ENCODE results near the gene ACSF3. TPM values are rescaled to one million over a fixed set of nuclear protein-coding genes. Genes with fewer than 3 reads are reported as not detected.
"Not testable (repeated sequence)": the region's sequence is repeated elsewhere in the genome, so short reads cannot be mapped to it uniquely, and the experiment has no call there.

ACSF3 gene
- total RNA-seq, 1 experiment from 2014 or later: 33.5 TPM

GRCh38 chr16:89067677-89068443, 25.8 kb upstream of the ACSF3 start:
- DNase-seq: peak; percentile 4
- CTCF ChIA-PET: interaction anchor here (0.6 kb wide), 1 partner anchor 173 kb away, joined by 3 read pairs; no protein-coding TSS in a partner anchor
- H3K9me3 ChIP-seq (ENCODE audit: low read length): no peaks in the 10 kb centered on the region
- H3K4me1 ChIP-seq (ENCODE audit: insufficient read depth, low read length): no peaks in the 10 kb centered on the region
- H3K27ac ChIP-seq (ENCODE audit: low read length): no peak overlapping the region
- no peaks in the 10 kb centered on the region for H3K9me2 ChIP-seq (replicated peaks; ENCODE audit: low read length)
- H3F3A ChIP-seq (ENCODE audit: low read length, unreplicated experiment): no peaks in the 10 kb centered on the region
- ATAC-seq: no peak
- intact Hi-C loops (cut with micrococcal nuclease): no loop called here
- H3K9ac ChIP-seq (ENCODE audit: low read length): no peak overlapping the region
- H3K4me3 ChIP-seq (ENCODE audit: low read length): no peak overlapping the region
- H3K4me2 ChIP-seq (ENCODE audit: low read length): no peak overlapping the region
- POLR2A ChIA-PET (ENCODE audit: unreplicated experiment): no interaction called here
- peaks cover 33% of the 10 kb centered on the region for H3K27me3 ChIP-seq (ENCODE audit: low read length)
- no peaks in the 10 kb centered on the region for H3K79me2 ChIP-seq (ENCODE audit: low read length)
- H3K36me3 ChIP-seq (ENCODE audit: low read depth, low read length): no peaks in the 10 kb centered on the region
- BruUV-seq (replicated peaks): no TSS peak
- TF ChIP-seq EZH2phosphoT487 (IDR thresholded peaks at IDR 0.05; ENCODE audit: borderline replicate concordance, low read length) (no peak), EZH2 (IDR thresholded peaks at IDR 0.05; ENCODE audit: low read length, unreplicated experiment) (no peak), CTCF (conservative IDR thresholded peaks at IDR 0.05; ENCODE audit: low read depth, low read length) (no peak)
- H2AFZ ChIP-seq (ENCODE audit: low read length): no peak overlapping the region
- no peaks in the 10 kb centered on the region for H4K20me1 ChIP-seq (ENCODE audit: low read length)

GRCh38 chr16:89068814-89069616, 24.6 kb upstream of the ACSF3 start:
- H3K27me3 ChIP-seq (ENCODE audit: low read length): peaks cover 33% of the 10 kb centered on the region
- H3K4me1 ChIP-seq (ENCODE audit: insufficient read depth, low read length); ATAC-seq; H3K36me3 ChIP-seq (ENCODE audit: low read depth, low read length); BruUV-seq (replicated peaks); H3K4me3 ChIP-seq (ENCODE audit: low read length); DNase-seq; H3K4me2 ChIP-seq (ENCODE audit: low read length); POLR2A ChIA-PET (ENCODE audit: unreplicated experiment); intact Hi-C loops (cut with micrococcal nuclease); H4K20me1 ChIP-seq (ENCODE audit: low read length); H2AFZ ChIP-seq (ENCODE audit: low read length); H3K27ac ChIP-seq (ENCODE audit: low read length); H3K9me2 ChIP-seq (replicated peaks; ENCODE audit: low read length); H3K9ac ChIP-seq (ENCODE audit: low read length); H3K9me3 ChIP-seq (ENCODE audit: low read length); H3K79me2 ChIP-seq (ENCODE audit: low read length); H3F3A ChIP-seq (ENCODE audit: low read length, unreplicated experiment); CTCF ChIA-PET: not testable (repeated sequence)

GRCh38 chr16:89069920-89070319, 23.7 kb upstream of the ACSF3 start:
- H3F3A ChIP-seq (ENCODE audit: low read length, unreplicated experiment): no peaks in the 10 kb centered on the region
- H3K36me3 ChIP-seq (ENCODE audit: low read depth, low read length): no peaks in the 10 kb centered on the region
- no peaks in the 10 kb centered on the region for H3K4me1 ChIP-seq (ENCODE audit: insufficient read depth, low read length)
- DNase-seq (no peak), ATAC-seq (no peak)
- H3K27ac ChIP-seq (ENCODE audit: low read length): no peak overlapping the region
- BruUV-seq (replicated peaks): no TSS peak
- ChIA-PET CTCF (no interaction called here), POLR2A (ENCODE audit: unreplicated experiment) (no interaction called here)
- no peak overlapping the region for H2AFZ ChIP-seq (ENCODE audit: low read length)
- no peaks in the 10 kb centered on the region for H3K79me2 ChIP-seq (ENCODE audit: low read length)
- TF ChIP-seq CTCF (conservative IDR thresholded peaks at IDR 0.05; ENCODE audit: low read depth, low read length) (no peak), EZH2phosphoT487 (IDR thresholded peaks at IDR 0.05; ENCODE audit: borderline replicate concordance, low read length) (no peak), EZH2 (IDR thresholded peaks at IDR 0.05; ENCODE audit: low read length, unreplicated experiment) (no peak)
- H3K9me3 ChIP-seq (ENCODE audit: low read length): no peaks in the 10 kb centered on the region
- intact Hi-C loops (cut with micrococcal nuclease): no loop called here
- H3K9me2 ChIP-seq (replicated peaks; ENCODE audit: low read length): no peaks in the 10 kb centered on the region
- no peak overlapping the region for H3K9ac ChIP-seq (ENCODE audit: low read length)
- no peak overlapping the region for H3K4me2 ChIP-seq (ENCODE audit: low read length)
- H4K20me1 ChIP-seq (ENCODE audit: low read length): no peaks in the 10 kb centered on the region
- H3K27me3 ChIP-seq (ENCODE audit: low read length): peaks cover 33% of the 10 kb centered on the region
- no peak overlapping the region for H3K4me3 ChIP-seq (ENCODE audit: low read length)
